ENCODE results near the gene ARL6IP4. TPM values are rescaled to one million over a fixed set of nuclear protein-coding genes. Genes with fewer than 3 reads are reported as not detected.

Gene ARL6IP4
- total and polyA plus RNA-seq, 3 experiments from 2014 or later, result 172 to 246 (median 181) TPM

GRCh38 chr12:122961531-122962329 is 18.8 kb upstream of the ARL6IP4 start:
- no peak for DNase-seq
- H3K4me1 Mint-ChIP-seq, result peaks cover 4 to 16% (median 5%) of the 10 kb centered on the region in 3 donors
- peaks cover 14% of the 10 kb centered on the region for H3K4me1 ChIP-seq (ENCODE audit: insufficient read depth, low read length)
- H3K36me3 ChIP-seq (ENCODE audit: insufficient read depth, low read length), result no peaks in the 10 kb centered on the region
- no peak overlapping the region for H3K27ac Mint-ChIP-seq
- CTCF ChIA-PET, result no interaction called here
- H3K4me3 Mint-ChIP-seq, result no peak overlapping the region
- H3K27ac ChIP-seq (ENCODE audit: low read depth, low read length), result no peak overlapping the region
- H3K9me3 Mint-ChIP-seq, result no peaks in the 10 kb centered on the region
- H3K36me3 Mint-ChIP-seq, result peaks cover 0 to 11% (median 0%) of the 10 kb centered on the region in 3 donors
- H3K27me3 Mint-ChIP-seq, result no peaks in the 10 kb centered on the region
- no peak overlapping the region for H3K4me3 ChIP-seq (ENCODE audit: low read length)
- no peaks in the 10 kb centered on the region for H3K27me3 ChIP-seq (ENCODE audit: insufficient read depth, low read length, poor library complexity, severe bottlenecking)
- POLR2A ChIA-PET, result no interaction called here
- H3K9me3 ChIP-seq (ENCODE audit: low read length), result no peaks in the 10 kb centered on the region

- POLR2A ChIA-PET, result no interaction called here
- H3K9me3 Mint-ChIP-seq, result no peaks in the 10 kb centered on the region
- H3K4me3 Mint-ChIP-seq, result no peak overlapping the region
- H3K27ac Mint-ChIP-seq, result no peak overlapping the region
- H3K4me1 Mint-ChIP-seq, result peaks cover 5 to 18% (median 9%) of the 10 kb centered on the region in 3 donors
- Histone ChIP-seq H3K27me3 (ENCODE audit: insufficient read depth, low read length, poor library complexity, severe bottlenecking) (no peaks in the 10 kb centered on the region), H3K27ac (ENCODE audit: low read depth, low read length) (no peak overlapping the region), H3K9me3 (ENCODE audit: low read length) (no peaks in the 10 kb centered on the region), H3K4me3 (ENCODE audit: low read length) (no peak overlapping the region), H3K36me3 (ENCODE audit: insufficient read depth, low read length) (no peaks in the 10 kb centered on the region), H3K4me1 (ENCODE audit: insufficient read depth, low read length) (peaks cover 14% of the 10 kb centered on the region)
- peaks cover 0 to 3% (median 0%) of the 10 kb centered on the region in 3 donors for H3K36me3 Mint-ChIP-seq
- no peaks in the 10 kb centered on the region for H3K27me3 Mint-ChIP-seq
- no peak for DNase-seq
- CTCF ChIA-PET, result interaction anchor here (1.1 kb wide), 1 partner anchor 9 kb away, joined by 3 read pairs; no protein-coding TSS in a partner anchor
Observed at GRCh38 chr12:122963941-122964265, 16.6 kb upstream of the ARL6IP4 start.

DNA sequence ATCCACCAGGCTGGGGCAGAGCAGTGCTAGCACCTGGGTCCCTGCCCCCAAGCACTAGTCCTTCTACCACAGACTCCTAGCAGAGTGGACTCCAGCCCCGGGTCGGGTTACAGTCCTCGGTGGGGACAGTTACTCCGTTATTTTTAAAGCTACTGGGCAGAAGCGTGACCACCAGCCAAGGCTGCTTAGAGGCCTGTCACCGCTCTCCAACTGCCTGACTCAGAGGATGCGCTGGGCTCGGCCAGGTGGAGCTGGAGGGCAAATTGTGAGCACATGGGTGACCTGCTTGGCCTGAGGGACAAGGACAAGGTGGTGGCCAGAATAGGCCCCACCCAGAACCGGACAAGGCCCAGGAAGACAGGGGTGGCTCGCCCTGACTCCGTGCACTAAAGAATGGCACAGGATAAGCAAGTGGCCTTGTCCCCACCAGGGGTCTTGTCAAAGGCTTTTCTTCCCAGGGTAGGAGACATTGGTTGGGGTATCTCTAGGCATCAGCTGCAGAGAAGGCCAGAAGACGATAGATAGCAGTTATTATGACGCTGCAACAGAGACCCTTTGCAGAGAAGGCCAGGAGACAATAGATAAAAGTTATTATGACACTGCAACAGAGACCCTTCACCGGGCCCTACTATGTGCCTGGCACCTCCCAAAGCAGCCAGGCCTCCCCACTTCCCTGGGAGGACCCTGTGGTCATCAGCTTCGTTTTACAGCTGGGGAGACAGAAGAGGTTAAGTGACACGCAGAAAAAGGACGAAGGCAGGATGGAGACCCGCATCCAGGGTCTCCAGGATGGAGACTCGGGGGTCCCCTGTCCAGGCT is 15.8 kb upstream of the ARL6IP4 start:
- peak overlapping the region in 3 of 8 donors; percentile 41 to 63 (median 60) for H3K27ac Mint-ChIP-seq
- no peaks in the 10 kb centered on the region for H3K27me3 Mint-ChIP-seq
- no peak overlapping the region for H3K4me3 ChIP-seq (ENCODE audit: low read length)
- H3K4me1 Mint-ChIP-seq, result peaks cover 5 to 18% (median 9%) of the 10 kb centered on the region in 3 donors
- H3K9me3 Mint-ChIP-seq, result no peaks in the 10 kb centered on the region
- no peak overlapping the region for H3K27ac ChIP-seq (ENCODE audit: low read depth, low read length)
- H3K36me3 Mint-ChIP-seq, result peaks cover 0 to 1% (median 0%) of the 10 kb centered on the region in 3 donors
- H3K4me3 Mint-ChIP-seq, result peak overlapping the region; percentile 54 to 78 (median 69)
- POLR2A ChIA-PET, result no interaction called here
- no peaks in the 10 kb centered on the region for H3K9me3 ChIP-seq (ENCODE audit: low read length)
- H3K4me1 ChIP-seq (ENCODE audit: insufficient read depth, low read length), result peaks cover 14% of the 10 kb centered on the region
- no peaks in the 10 kb centered on the region for H3K36me3 ChIP-seq (ENCODE audit: insufficient read depth, low read length)
- no peaks in the 10 kb centered on the region for H3K27me3 ChIP-seq (ENCODE audit: insufficient read depth, low read length, poor library complexity, severe bottlenecking)
- CTCF ChIA-PET, result interaction anchor here (1.0 to 1.1 kb wide), 2 partner anchors 10 to 12 kb away, joined by 3 read pairs; no protein-coding TSS in a partner anchor
- DNase-seq, result no peak

GRCh38 chr12:122965321-122965751 is 15.1 kb upstream of the ARL6IP4 start:
- peak overlapping the region in 3 of 7 donors; percentile 14 to 72 (median 15) for H3K4me3 Mint-ChIP-seq
- H3K9me3 Mint-ChIP-seq, result no peaks in the 10 kb centered on the region
- CTCF ChIA-PET, result interaction anchor here (1.0 kb wide), 1 partner anchor 13 kb away, joined by 3 read pairs; no protein-coding TSS in a partner anchor
- no peaks in the 10 kb centered on the region for H3K9me3 ChIP-seq (ENCODE audit: low read length)
- no peaks in the 10 kb centered on the region for H3K27me3 Mint-ChIP-seq
- no peak for DNase-seq
- peaks cover 5 to 18% (median 9%) of the 10 kb centered on the region in 3 donors for H3K4me1 Mint-ChIP-seq
- H3K27ac ChIP-seq (ENCODE audit: low read depth, low read length), result no peak overlapping the region
- POLR2A ChIA-PET, result no interaction called here
- peaks cover 14% of the 10 kb centered on the region for H3K4me1 ChIP-seq (ENCODE audit: insufficient read depth, low read length)
- no peak overlapping the region for H3K27ac Mint-ChIP-seq
- no peaks in the 10 kb centered on the region for H3K27me3 ChIP-seq (ENCODE audit: insufficient read depth, low read length, poor library complexity, severe bottlenecking)
- H3K4me3 ChIP-seq (ENCODE audit: low read length), result peak overlapping the region; percentile 56
- peaks cover 0 to under 1% (median 0%) of the 10 kb centered on the region in 3 donors for H3K36me3 Mint-ChIP-seq
- H3K36me3 ChIP-seq (ENCODE audit: insufficient read depth, low read length), result no peaks in the 10 kb centered on the region

DNA sequence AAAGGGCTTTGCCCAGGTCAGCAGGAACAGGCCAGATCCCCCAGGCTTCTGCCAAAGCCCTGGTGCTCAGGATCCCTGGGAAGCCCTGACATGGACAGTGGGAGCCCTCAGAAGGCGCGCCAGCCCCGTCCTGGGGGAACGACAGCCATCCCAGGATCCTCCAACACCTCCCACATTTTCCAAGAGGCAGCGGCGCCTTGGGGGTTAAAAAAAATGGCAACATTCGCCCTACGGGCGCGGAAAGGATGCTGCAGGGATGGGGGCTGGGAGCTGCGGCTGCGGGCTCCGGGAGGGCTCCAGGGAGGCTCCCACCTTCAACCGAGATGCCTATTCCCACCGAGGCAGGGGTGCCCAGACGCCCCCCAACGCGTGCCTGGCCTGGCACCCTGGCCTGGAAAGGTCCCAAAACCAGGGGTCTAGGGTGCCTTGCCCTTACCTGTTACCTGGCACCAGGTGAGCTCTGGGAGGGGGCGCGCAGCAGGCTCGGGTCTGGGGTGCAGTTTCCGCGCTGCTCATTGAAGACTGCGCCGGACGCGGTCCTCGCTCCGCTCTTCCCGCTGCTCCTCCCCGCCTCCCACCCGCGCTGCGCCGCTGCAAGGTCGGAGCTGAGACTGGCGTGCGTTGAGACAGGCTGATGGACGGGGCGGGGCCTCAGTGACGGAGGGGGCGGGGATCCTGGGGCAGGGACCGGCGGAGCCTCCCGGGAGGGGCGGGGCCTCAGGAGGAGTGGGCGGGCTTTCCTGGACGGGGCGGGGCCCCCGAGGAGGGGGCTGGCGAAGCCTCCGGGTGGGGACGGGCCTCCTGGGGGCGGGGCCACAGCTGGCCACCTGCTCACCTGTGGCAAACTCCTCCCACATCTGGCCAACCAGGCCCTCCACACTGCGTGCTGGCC is 14.4 kb upstream of the ARL6IP4 start, which contains the start of gene ABCB9:
TSS of gene ABCB9 (minus strand) at position 613 of the 892 bp plus-strand sequence. CDS start 6,228 bp downstream, outside the sequence.
- H3K9me3 ChIP-seq (ENCODE audit: low read length), result no peaks in the 10 kb centered on the region
- H3K36me3 ChIP-seq (ENCODE audit: insufficient read depth, low read length), result no peaks in the 10 kb centered on the region
- no peaks in the 10 kb centered on the region for H3K27me3 ChIP-seq (ENCODE audit: insufficient read depth, low read length, poor library complexity, severe bottlenecking)
- peaks cover 14% of the 10 kb centered on the region for H3K4me1 ChIP-seq (ENCODE audit: insufficient read depth, low read length)
- H3K9me3 Mint-ChIP-seq, result no peaks in the 10 kb centered on the region
- POLR2A ChIA-PET, result interaction anchor here (0.6 to 1.5 kb wide), 8 partner anchors 8 to 267 kb away, joined by 3 to 6 read pairs (median 4); partner anchors contain the start of genes ARL6IP4, MPHOSPH9, MTRFR and OGFOD2
- no peaks in the 10 kb centered on the region for H3K36me3 Mint-ChIP-seq
- CTCF ChIA-PET, result interaction anchor here (0.6 to 1.8 kb wide), 4 partner anchors 9 to 246 kb away, joined by 3 to 5 read pairs (median 4); partner anchors contain the start of genes CCDC62 and OGFOD2
- H3K27ac ChIP-seq (ENCODE audit: low read depth, low read length), result no peak within 1 kb of the TSS
- H3K4me3 ChIP-seq (ENCODE audit: low read length), result peak within 1 kb of the TSS; percentile 56
- peak; percentile 83 to 97 (median 93) for DNase-seq
- H3K27ac Mint-ChIP-seq, result peak within 1 kb of the TSS in 6 of 8 donors; percentile 7 to 89 (median 76)
- H3K27me3 Mint-ChIP-seq, result no peaks in the 10 kb centered on the region
- H3K4me1 Mint-ChIP-seq, result peaks cover 5 to 18% (median 9%) of the 10 kb centered on the region in 3 donors
- peak within 1 kb of the TSS; percentile 25 to 83 (median 72) for H3K4me3 Mint-ChIP-seq

DNA sequence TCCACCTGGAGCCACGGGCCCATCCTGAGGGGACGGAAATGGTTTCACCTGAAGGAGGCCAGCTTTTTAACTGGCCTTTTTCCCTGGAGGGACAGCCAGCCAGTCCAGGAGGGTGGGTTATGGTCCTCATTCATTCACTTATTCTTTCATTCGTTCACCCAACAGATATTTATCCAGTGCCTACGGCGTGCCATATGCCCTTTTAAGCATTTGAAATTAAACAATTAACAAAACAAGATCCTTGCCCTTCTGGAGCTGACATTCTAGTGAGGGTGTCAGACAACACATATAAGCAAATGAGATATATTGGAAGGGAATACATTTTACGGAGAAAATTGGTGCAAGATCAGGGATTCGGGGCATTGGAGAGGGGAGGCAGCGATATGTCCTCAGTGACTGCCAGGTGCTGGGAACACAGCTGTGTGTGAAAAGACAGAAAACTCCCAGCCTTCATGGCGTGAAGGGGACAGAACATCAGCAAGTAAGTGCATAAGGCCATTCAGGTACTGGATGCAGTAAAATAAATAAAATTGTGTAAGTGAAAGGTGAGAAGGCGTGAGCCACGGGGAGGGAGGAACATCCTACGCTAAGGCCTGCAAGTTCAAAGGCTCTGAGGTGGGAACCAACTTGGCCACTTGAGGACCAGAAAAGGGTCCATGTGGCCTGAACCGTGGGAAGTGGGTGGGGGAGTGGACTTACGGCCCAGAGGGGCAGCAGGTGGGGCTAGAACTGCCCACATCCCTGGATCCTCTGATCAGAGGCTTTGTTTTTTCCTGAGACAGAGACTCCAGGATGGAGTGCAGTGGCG is 13.5 kb upstream of the ARL6IP4 start:
- Histone ChIP-seq H3K9me3 (ENCODE audit: low read length) (no peaks in the 10 kb centered on the region), H3K27me3 (ENCODE audit: insufficient read depth, low read length, poor library complexity, severe bottlenecking) (no peaks in the 10 kb centered on the region), H3K27ac (ENCODE audit: low read depth, low read length) (no peak overlapping the region), H3K4me3 (ENCODE audit: low read length) (no peak overlapping the region), H3K4me1 (ENCODE audit: insufficient read depth, low read length) (peaks cover 14% of the 10 kb centered on the region), H3K36me3 (ENCODE audit: insufficient read depth, low read length) (no peaks in the 10 kb centered on the region)
- H3K9me3 Mint-ChIP-seq, result no peaks in the 10 kb centered on the region
- H3K36me3 Mint-ChIP-seq, result no peaks in the 10 kb centered on the region
- no peak for DNase-seq
- ChIA-PET POLR2A (interaction anchor here (0.6 to 1.5 kb wide), 9 partner anchors 7 to 266 kb away, joined by 3 to 6 read pairs (median 4); partner anchors contain the start of genes ARL6IP4, MPHOSPH9, MTRFR and OGFOD2), CTCF (interaction anchor here (0.6 to 1.8 kb wide), 4 partner anchors 8 to 245 kb away, joined by 3 to 5 read pairs (median 4); partner anchors contain the start of genes CCDC62 and OGFOD2)
- H3K27ac Mint-ChIP-seq, result peak overlapping the region in 6 of 8 donors; percentile 7 to 89 (median 60)
- H3K4me1 Mint-ChIP-seq, result peaks cover 5 to 18% (median 9%) of the 10 kb centered on the region in 3 donors
- peak overlapping the region; percentile 1 to 62 (median 25) for H3K4me3 Mint-ChIP-seq
- no peaks in the 10 kb centered on the region for H3K27me3 Mint-ChIP-seq

Measured in CD8-positive, alpha-beta memory T cell (primary cell).